Stomach (tissue), 4 donors: Measurements from ENCODE around the gene MOB3C.

Experiments used
- POLR2A ChIP-seq, 4 donors: fragments of 450-650 bp; IDR thresholded peaks; one replicate each; pipeline ENCODE4 v1.6.1; 2016; ENCODE audit warnings: antibody characterized with exemption in 4 of 4, control low read depth in 2 of 4, mild to moderate bottlenecking in 1 of 4, moderate library complexity in 1 of 4
- POLR2AphosphoS5 ChIP-seq, 3 donors: sonication (generic); formaldehyde crosslinking; IDR thresholded peaks; one replicate each; pipeline ENCODE4 v1.6.1; 2016; ENCODE audit warnings: antibody characterized with exemption in 3 of 3
- TF ChIP-seq, protein P1 (sequence below), 7 experiments: fragments of 450-650 bp in 4 of 7; fragments of 200-600 bp in 3 of 7; sonication (generic) in 3 of 7; IDR thresholded peaks; one replicate each; pipeline ENCODE4 v1.5.1; 2016 to 2019; ENCODE audit warnings: antibody characterized with exemption in 7 of 7, control low read depth in 2 of 7, mild to moderate bottlenecking in 1 of 7

DNA sequence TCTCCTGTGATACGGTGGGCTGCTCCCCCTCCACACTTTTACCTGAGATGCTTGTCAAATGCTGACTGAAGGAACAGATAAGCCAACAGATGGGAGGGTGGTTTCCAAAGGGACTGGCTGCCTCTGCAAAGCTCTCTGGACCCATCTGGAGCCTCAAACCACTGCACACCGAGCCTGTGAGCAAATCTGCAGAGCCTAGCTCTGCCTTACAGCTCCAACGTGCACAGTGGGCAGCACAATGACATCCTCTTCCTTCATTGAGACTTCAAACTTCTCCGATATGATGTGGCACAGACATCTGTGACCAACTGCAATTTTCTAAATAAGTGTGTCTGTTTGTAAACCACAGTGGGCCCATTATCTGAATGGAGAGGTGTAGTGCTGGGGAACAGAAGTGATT is 38.9 kb downstream of the MOB3C start:
- no peak for TF ChIP-seq POLR2A (IDR thresholded peaks at IDR 0.05)
- TF ChIP-seq, protein P1, sequence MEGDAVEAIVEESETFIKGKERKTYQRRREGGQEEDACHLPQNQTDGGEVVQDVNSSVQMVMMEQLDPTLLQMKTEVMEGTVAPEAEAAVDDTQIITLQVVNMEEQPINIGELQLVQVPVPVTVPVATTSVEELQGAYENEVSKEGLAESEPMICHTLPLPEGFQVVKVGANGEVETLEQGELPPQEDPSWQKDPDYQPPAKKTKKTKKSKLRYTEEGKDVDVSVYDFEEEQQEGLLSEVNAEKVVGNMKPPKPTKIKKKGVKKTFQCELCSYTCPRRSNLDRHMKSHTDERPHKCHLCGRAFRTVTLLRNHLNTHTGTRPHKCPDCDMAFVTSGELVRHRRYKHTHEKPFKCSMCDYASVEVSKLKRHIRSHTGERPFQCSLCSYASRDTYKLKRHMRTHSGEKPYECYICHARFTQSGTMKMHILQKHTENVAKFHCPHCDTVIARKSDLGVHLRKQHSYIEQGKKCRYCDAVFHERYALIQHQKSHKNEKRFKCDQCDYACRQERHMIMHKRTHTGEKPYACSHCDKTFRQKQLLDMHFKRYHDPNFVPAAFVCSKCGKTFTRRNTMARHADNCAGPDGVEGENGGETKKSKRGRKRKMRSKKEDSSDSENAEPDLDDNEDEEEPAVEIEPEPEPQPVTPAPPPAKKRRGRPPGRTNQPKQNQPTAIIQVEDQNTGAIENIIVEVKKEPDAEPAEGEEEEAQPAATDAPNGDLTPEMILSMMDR (IDR thresholded peaks at IDR 0.05): no peak
- TF ChIP-seq POLR2AphosphoS5 (IDR thresholded peaks at IDR 0.05): no peak
